ENCODE data around the gene TH. TPM values are rescaled to one million over a fixed set of nuclear protein-coding genes. Genes with fewer than 3 reads are reported as not detected.

The TH gene
- total and polyA plus RNA-seq, 3 donors from 2014 or later = 1.1 to 2.0 (median 1.2) TPM

- no peaks in the 10 kb centered on the region for H3K36me3 ChIP-seq (ENCODE audit: low read depth, missing control alignments)
- no peaks in the 10 kb centered on the region for H3K4me1 ChIP-seq
- DNase-seq = no peak
- no peak overlapping the region for H3K27ac ChIP-seq
- WGBS, 2 donors = 75 to 79% methylated on average over 17 to 19 of the region's 19 CpGs
- TF ChIP-seq POLR2A (IDR thresholded peaks at IDR 0.05) = no peak
- TF ChIP-seq, protein P1, sequence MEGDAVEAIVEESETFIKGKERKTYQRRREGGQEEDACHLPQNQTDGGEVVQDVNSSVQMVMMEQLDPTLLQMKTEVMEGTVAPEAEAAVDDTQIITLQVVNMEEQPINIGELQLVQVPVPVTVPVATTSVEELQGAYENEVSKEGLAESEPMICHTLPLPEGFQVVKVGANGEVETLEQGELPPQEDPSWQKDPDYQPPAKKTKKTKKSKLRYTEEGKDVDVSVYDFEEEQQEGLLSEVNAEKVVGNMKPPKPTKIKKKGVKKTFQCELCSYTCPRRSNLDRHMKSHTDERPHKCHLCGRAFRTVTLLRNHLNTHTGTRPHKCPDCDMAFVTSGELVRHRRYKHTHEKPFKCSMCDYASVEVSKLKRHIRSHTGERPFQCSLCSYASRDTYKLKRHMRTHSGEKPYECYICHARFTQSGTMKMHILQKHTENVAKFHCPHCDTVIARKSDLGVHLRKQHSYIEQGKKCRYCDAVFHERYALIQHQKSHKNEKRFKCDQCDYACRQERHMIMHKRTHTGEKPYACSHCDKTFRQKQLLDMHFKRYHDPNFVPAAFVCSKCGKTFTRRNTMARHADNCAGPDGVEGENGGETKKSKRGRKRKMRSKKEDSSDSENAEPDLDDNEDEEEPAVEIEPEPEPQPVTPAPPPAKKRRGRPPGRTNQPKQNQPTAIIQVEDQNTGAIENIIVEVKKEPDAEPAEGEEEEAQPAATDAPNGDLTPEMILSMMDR (IDR thresholded peaks at IDR 0.05) = no peak
- H3K27me3 ChIP-seq = no peaks in the 10 kb centered on the region
- intact Hi-C loops (cut with DNase I; ENCODE audit: low total_unique reads) = no loop called here
- no peak overlapping the region for H3K4me3 ChIP-seq
- no peaks in the 10 kb centered on the region for H3K9me3 ChIP-seq
These were observed 49.3 kb downstream of the TH start for GRCh38 chr11:2122222-2122906.

DNA sequence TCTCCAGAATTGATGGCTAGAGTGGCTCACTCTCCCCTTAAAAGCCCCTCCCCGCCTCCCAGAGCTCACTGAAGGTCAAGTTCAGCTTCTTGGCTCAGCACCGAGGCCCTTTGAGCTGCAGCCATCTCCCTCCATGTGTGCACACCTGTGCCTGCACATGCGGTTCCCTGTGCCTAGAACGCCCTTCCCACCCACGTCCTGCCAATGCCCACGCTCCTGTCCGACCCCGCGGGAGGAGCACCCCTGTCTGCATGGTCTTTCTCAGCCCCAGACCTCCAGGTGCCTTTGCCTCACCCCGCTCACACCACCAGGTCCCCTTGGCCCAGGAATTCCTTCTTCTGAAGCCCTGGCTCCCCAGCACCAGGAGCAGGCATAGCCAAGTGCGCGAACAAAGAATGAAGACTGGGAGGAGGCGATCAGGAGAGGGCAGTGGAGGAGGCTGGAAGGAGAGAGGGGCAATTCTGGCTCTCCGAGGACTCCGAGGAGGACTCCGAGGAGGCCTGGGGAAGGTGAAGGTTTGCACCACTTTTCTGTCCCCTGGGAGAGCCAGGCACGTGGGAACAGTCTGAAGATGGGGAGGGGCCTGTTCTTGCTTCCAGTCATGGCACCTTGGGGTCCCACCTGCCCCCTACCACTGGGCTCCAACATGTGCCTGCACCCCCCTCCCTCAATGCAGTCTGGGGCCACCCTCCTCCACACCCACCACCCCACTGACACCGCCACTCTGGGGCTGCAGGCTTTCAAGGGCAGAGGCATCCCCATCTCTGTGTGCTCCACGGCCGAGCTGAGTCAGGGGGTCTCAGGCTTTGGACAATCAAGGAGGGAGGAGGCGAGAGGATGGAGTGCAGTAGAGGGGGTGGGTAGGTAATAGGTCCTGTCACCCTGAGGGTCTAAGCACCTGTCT, 50.1 kb downstream of the TH start:
- Histone ChIP-seq H3K4me3 (no peak overlapping the region), H3K27ac (no peak overlapping the region), H3K9me3 (no peaks in the 10 kb centered on the region), H3K36me3 (ENCODE audit: low read depth, missing control alignments) (no peaks in the 10 kb centered on the region), H3K4me1 (no peaks in the 10 kb centered on the region), H3K27me3 (no peaks in the 10 kb centered on the region)
- TF ChIP-seq, protein P1 (IDR thresholded peaks at IDR 0.05) = no peak
- TF ChIP-seq POLR2A (IDR thresholded peaks at IDR 0.05) = no peak
- WGBS, 2 donors = 81% methylated on average over 18 to 21 of the region's 21 CpGs
- DNase-seq = no peak
- intact Hi-C loops (cut with DNase I; ENCODE audit: low total_unique reads) = no loop called here

DNA sequence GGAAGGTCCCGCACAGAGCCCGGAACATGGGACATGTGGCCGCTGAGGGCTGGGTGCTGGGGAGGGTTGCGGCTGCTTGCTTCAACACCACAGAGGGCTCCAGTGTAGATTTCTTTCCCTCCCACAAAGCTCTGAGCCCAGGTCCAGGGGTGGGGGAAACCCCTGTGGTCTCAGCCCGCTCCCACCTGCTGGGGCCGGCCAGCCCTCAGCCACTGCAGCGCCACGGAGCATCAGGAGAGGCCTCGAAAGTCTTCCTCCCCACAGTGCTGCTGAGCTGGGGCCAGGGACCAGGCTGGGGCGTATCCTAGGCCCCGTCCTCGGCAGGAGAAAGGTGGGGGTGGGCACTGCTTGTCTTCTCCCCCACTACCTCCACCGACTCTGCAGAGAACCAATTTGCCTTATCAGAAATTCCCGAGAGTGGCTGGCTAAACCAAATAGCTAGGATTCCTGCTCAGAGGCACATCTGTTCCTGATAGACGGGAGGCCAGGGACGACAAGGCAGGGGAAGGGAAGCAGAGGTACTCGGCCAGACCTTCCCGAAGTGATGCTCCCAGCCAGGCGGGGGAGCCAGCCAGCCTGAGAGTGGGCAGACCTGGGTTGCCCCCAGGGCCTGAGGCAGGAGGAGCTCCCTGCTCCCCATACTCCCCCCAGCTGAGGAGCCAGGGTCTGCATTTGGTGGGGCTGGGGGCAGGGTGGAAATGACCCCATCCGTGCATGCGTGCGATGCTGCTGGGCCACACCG, 51.1 kb downstream of the TH start:
- intact Hi-C loops (cut with DNase I; ENCODE audit: low total_unique reads) = no loop called here
- 63 to 67% methylated on average over 11 to 22 of the region's 23 CpGs for WGBS, 2 donors
- no peak for TF ChIP-seq POLR2A (IDR thresholded peaks at IDR 0.05)
- TF ChIP-seq, protein P1 (IDR thresholded peaks at IDR 0.05) = no peak
- Histone ChIP-seq H3K4me1 (no peaks in the 10 kb centered on the region), H3K27ac (no peak overlapping the region), H3K36me3 (ENCODE audit: low read depth, missing control alignments) (no peaks in the 10 kb centered on the region), H3K9me3 (no peaks in the 10 kb centered on the region), H3K4me3 (no peak overlapping the region), H3K27me3 (no peaks in the 10 kb centered on the region)
- no peak for DNase-seq

- no peak overlapping the region for H3K4me3 ChIP-seq
- H3K27me3 ChIP-seq = no peaks in the 10 kb centered on the region
- no peak overlapping the region for H3K27ac ChIP-seq
- H3K36me3 ChIP-seq (ENCODE audit: low read depth, missing control alignments) = no peaks in the 10 kb centered on the region
- no peak for TF ChIP-seq POLR2A (IDR thresholded peaks at IDR 0.05)
- H3K4me1 ChIP-seq = no peaks in the 10 kb centered on the region
- DNase-seq = no peak
- intact Hi-C loops (cut with DNase I; ENCODE audit: low total_unique reads) = no loop called here
- 80 to 91% methylated on average over 4 of the region's 4 CpGs for WGBS, 2 donors
- no peaks in the 10 kb centered on the region for H3K9me3 ChIP-seq
These were observed 52.9 kb downstream of the TH start for GRCh38 chr11:2118677-2119076.

- DNase-seq = no peak
- H3K27ac ChIP-seq = no peak overlapping the region
- H3K9me3 ChIP-seq = no peaks in the 10 kb centered on the region
- H3K27me3 ChIP-seq = no peaks in the 10 kb centered on the region
- WGBS, 2 donors = 91 to 95% methylated on average over 1 of the region's 1 CpG
- TF ChIP-seq, protein P1 (IDR thresholded peaks at IDR 0.05) = no peak
- no peak for TF ChIP-seq POLR2A (IDR thresholded peaks at IDR 0.05)
- H3K36me3 ChIP-seq (ENCODE audit: low read depth, missing control alignments) = no peaks in the 10 kb centered on the region
- H3K4me3 ChIP-seq = no peak overlapping the region
- H3K4me1 ChIP-seq = no peaks in the 10 kb centered on the region
- intact Hi-C loops (cut with DNase I; ENCODE audit: low total_unique reads) = no loop called here
These were observed 54.9 kb downstream of the TH start for GRCh38 chr11:2116680-2117079.
